Measurements from ENCODE around the gene TRAF2. TPM values are rescaled to one million over a fixed set of nuclear protein-coding genes. Genes with fewer than 3 reads are reported as not detected.

Gene TRAF2
- total and polyA plus RNA-seq, 2 of the 8 experiments (the other 6 are each of a cell fraction or from before 2014, with no cell fraction given), result 26.9 to 50.2 TPM

DNA sequence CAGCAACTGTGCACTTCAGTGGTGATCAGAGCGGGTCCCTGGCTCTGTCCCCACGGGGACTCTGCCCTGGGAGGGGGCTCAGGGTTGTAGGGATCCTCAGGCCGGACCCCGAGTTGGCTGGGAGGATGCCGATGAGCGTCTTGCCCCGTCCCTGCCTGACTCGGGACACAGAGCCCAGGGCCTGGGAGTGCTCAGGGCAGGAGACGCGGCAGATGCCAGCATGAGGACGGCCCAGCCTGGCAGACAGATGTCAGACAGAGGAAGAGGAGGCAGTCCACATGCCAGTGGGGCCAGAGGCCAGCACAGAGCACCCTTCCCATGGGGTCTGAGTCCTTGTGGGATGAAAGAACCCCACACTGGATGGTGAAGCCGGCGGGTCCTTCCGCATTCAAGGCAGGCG is 77.0 kb downstream of the TRAF2 start:
- no peak for TF ChIP-seq KDM1A (IDR thresholded peaks at IDR 0.05; ENCODE audit: borderline replicate concordance, low read length)
- TF ChIP-seq MAFK (IDR thresholded peaks at IDR 0.05; ENCODE audit: low read depth, low read length), result no peak
- TF ChIP-seq BACH1 (IDR thresholded peaks at IDR 0.05; ENCODE audit: low read length), result no peak
- TF ChIP-seq CBX8 (IDR thresholded peaks at IDR 0.05; ENCODE audit: borderline replicate concordance, low read depth, low read length), result no peak
- no peak for TF ChIP-seq SIN3A (conservative IDR thresholded peaks at IDR 0.05 in 1 of 2, IDR thresholded peaks at IDR 0.05 in 1 of 2; ENCODE audit: low read depth in 1 of 2, low read length in 2 of 2)
- Histone ChIP-seq H2BK5ac (ENCODE audit: low read depth, low read length) (no peak overlapping the region; the same call in 1 of the 2 replicates), H3K4me1 (replicated peaks in 1 of 4; ENCODE audit: control insufficient read depth in 3 of 4, insufficient read depth in 4 of 4, low read length in 3 of 4) (peaks cover 0 to 9% (median 5%) of the 10 kb centered on the region in 4 experiments; a peak in 5 of 7 replicates), H3K27me3 (replicated peaks in 1 of 4; ENCODE audit: control insufficient read depth in 3 of 4, extremely low read depth in 1 of 4, insufficient read depth in 3 of 4, low read length in 3 of 4) (no peaks in the 10 kb centered on the region), H3K23ac (ENCODE audit: insufficient read length) (no peak overlapping the region), H2BK15ac (ENCODE audit: low read length) (no peak overlapping the region), H3K27ac (ENCODE audit: low read depth, low read length) (no peak overlapping the region), H4K5ac (ENCODE audit: insufficient read length, low read depth, low read length) (no peak overlapping the region), H3K79me2 (ENCODE audit: control insufficient read depth in 1 of 2, insufficient read depth in 2 of 2, low read length in 2 of 2) (no peaks in the 10 kb centered on the region), H3K56ac (replicated peaks; ENCODE audit: insufficient read length, low read depth, low read length) (no peak overlapping the region), H4K91ac (replicated peaks; ENCODE audit: insufficient read length, low read length) (no peak overlapping the region), H2BK120ac (replicated peaks; ENCODE audit: low read depth, low read length) (no peak overlapping the region), H3K4me3 (ENCODE audit: extremely low read depth in 1 of 4, insufficient read depth in 2 of 4, low read depth in 3 of 4, low read length in 4 of 4) (no peak overlapping the region), H3K18ac (ENCODE audit: extremely low read depth, low read length) (no peak overlapping the region), H2BK12ac (ENCODE audit: low read depth, low read length) (0 out of 2 replicates have a peak overlapping the region, but pooled peaks have one; percentile 75), H3K79me1 (ENCODE audit: low read depth, low read length) (no peaks in the 10 kb centered on the region; the same call in 1 of the 2 replicates), H3K36me3 (ENCODE audit: control insufficient read depth in 2 of 4, insufficient read depth in 4 of 4, low read length in 3 of 4) (no peaks in the 10 kb centered on the region), H3K9me3 (ENCODE audit: insufficient read depth in 2 of 2, low read depth in 1 of 2, low read length in 1 of 2) (no peaks in the 10 kb centered on the region), H2AK5ac (ENCODE audit: low read depth, low read length) (no peak overlapping the region), H3K9ac (replicated peaks in 1 of 4; ENCODE audit: extremely low read depth in 1 of 4, low read depth in 3 of 4, low read length in 3 of 4) (no peak overlapping the region), H2AFZ (ENCODE audit: low read length) (no peak overlapping the region), H3K4me2 (ENCODE audit: insufficient read depth in 1 of 2, low read depth in 2 of 2, low read length in 2 of 2) (no peak overlapping the region), H4K20me1 (replicated peaks in 1 of 2; ENCODE audit: control insufficient read depth in 1 of 2, insufficient read depth in 2 of 2, low read length in 2 of 2) (no peaks in the 10 kb centered on the region), H3K14ac (ENCODE audit: insufficient read length) (no peak overlapping the region), H2BK20ac (ENCODE audit: low read length) (no peak overlapping the region), H3K23me2 (ENCODE audit: low read depth, low read length) (no peaks in the 10 kb centered on the region), H3K4ac (replicated peaks; ENCODE audit: insufficient read length, low read depth, low read length) (no peak overlapping the region), H4K8ac (ENCODE audit: extremely low read depth, insufficient read depth, low read length) (no peak overlapping the region)
- FAIRE-seq (no peak), DNase-seq (ENCODE audit: low read depth in 1 of 2, low spot score in 2 of 2) (no peak)
- ChIA-PET POLR2A (ENCODE audit: partially characterized antibody) (no interaction called here), CTCF (ENCODE audit: partially characterized antibody) (interaction anchor here (0.6 to 5.6 kb wide), 4 partner anchors 11 to 129 kb away, joined by 3 to 32 read pairs (median 3); partner anchors contain the start of gene PTGDS)
- 94% methylated on average over 15 of the region's 15 CpGs; no CpG with 5 or more reads in 1 of the 2 experiments for WGBS, 2 experiments (ENCODE audit: extremely low coverage in 1 of 2, insufficient coverage in 1 of 2, insufficient read length in 1 of 2, insufficient replicate concordance in 2 of 2, low coverage in 1 of 2, low lambda C conversion rate in 2 of 2, missing lambda C conversion rate in 1 of 2)

Measured in H1 (cell line).